ENCODE measurements around the gene RPS6KL1.

Gene RPS6KL1

GRCh38 chr14:74922752-74923401 is at the start of gene RPS6KL1:
TSS of gene RPS6KL1 (minus strand) at chr14:74923260. CDS start at chr14:74921541, 1,719 bp downstream.
- no peak for DNase-seq (ENCODE audit: low read depth)

GRCh38 chr14:74968811-74969210 is 45.8 kb upstream of the RPS6KL1 start:
- DNase-seq (ENCODE audit: low read depth) = no peak

GRCh38 chr14:74965486-74966153 is 42.6 kb upstream of the RPS6KL1 start:
- no peak for DNase-seq (ENCODE audit: low read depth)

GRCh38 chr14:74964787-74965485 is 41.9 kb upstream of the RPS6KL1 start:
- no peak for DNase-seq (ENCODE audit: low read depth)

GRCh38 chr14:74963705-74964271 is 40.7 kb upstream of the RPS6KL1 start:
- DNase-seq (ENCODE audit: low read depth) = no peak

- no peak for DNase-seq (ENCODE audit: low read depth)
Measured at GRCh38 chr14:74963178-74963704, 40.2 kb upstream of the RPS6KL1 start.

- no peak for DNase-seq (ENCODE audit: low read depth)
Measured at GRCh38 chr14:74962493-74962892, 39.4 kb upstream of the RPS6KL1 start.

- DNase-seq (ENCODE audit: low read depth) = no peak
Measured at GRCh38 chr14:74962046-74962445, 39.0 kb upstream of the RPS6KL1 start.

- DNase-seq (ENCODE audit: low read depth) = no peak
Measured at GRCh38 chr14:74961238-74961911, 38.3 kb upstream of the RPS6KL1 start.

GRCh38 chr14:74960736-74961135 is 37.7 kb upstream of the RPS6KL1 start:
- no peak for DNase-seq (ENCODE audit: low read depth)

GRCh38 chr14:74959596-74960180 is 36.6 kb upstream of the RPS6KL1 start:
- no peak for DNase-seq (ENCODE audit: low read depth)

- DNase-seq (ENCODE audit: low read depth) = no peak
Measured at GRCh38 chr14:74956280-74957072, 33.4 kb upstream of the RPS6KL1 start.

GRCh38 chr14:74956027-74956279 is 32.9 kb upstream of the RPS6KL1 start:
- DNase-seq (ENCODE audit: low read depth) = no peak

GRCh38 chr14:74955229-74956026 is 32.4 kb upstream of the RPS6KL1 start, which contains the start of gene PGF:
TSS of gene PGF (minus strand) at chr14:74955597. CDS start at chr14:74955242, 355 bp downstream.
- no peak for DNase-seq (ENCODE audit: low read depth)

- no peak for DNase-seq (ENCODE audit: low read depth)
Measured at GRCh38 chr14:74954947-74955228, 31.8 kb upstream of the RPS6KL1 start.

GRCh38 chr14:74954232-74954946 is 31.3 kb upstream of the RPS6KL1 start:
- DNase-seq (ENCODE audit: low read depth) = no peak

- DNase-seq (ENCODE audit: low read depth) = no peak
Measured at GRCh38 chr14:74953686-74954085, 30.6 kb upstream of the RPS6KL1 start.

GRCh38 chr14:74952697-74953484 is 29.8 kb upstream of the RPS6KL1 start:
- no peak for DNase-seq (ENCODE audit: low read depth)

GRCh38 chr14:74952180-74952665 is 29.2 kb upstream of the RPS6KL1 start:
- DNase-seq (ENCODE audit: low read depth) = no peak
